ENCODE results near the gene TRIM26.
"Not testable (repeated sequence)": the region's sequence is repeated elsewhere in the genome, so short reads cannot be mapped to it uniquely, and the experiment has no call there.

The TRIM26 gene

GRCh38 chr6:30212865-30213666 lies at the start of gene TRIM26:
Gene TRIM26, minus strand, starts transcription at chr6:30213406. Its CDS starts 14,303 bp downstream, at chr6:30199103.
- peak; percentile 97 for DNase-seq (ENCODE audit: low spot score)

- no peak for DNase-seq (ENCODE audit: low spot score)
Observed at GRCh38 chr6:30260036-30260504, 46.9 kb upstream of the TRIM26 start.

GRCh38 chr6:30259140-30260035 lies 46.2 kb upstream of the TRIM26 start:
- DNase-seq (ENCODE audit: low spot score): peak; percentile 90

GRCh38 chr6:30258204-30258603 lies 45.0 kb upstream of the TRIM26 start:
- DNase-seq (ENCODE audit: low spot score): no peak

GRCh38 chr6:30252417-30252816 lies 39.2 kb upstream of the TRIM26 start:
- not testable (repeated sequence) for DNase-seq (ENCODE audit: low spot score)

- no peak for DNase-seq (ENCODE audit: low spot score)
Observed at GRCh38 chr6:30244560-30244959, 31.4 kb upstream of the TRIM26 start.

GRCh38 chr6:30238178-30238795 lies 25.1 kb upstream of the TRIM26 start:
- no peak for DNase-seq (ENCODE audit: low spot score)

- no peak for DNase-seq (ENCODE audit: low spot score)
Observed at GRCh38 chr6:30234356-30234755, 21.1 kb upstream of the TRIM26 start.

- no peak for DNase-seq (ENCODE audit: low spot score)
Observed at GRCh38 chr6:30231067-30231466, 17.9 kb upstream of the TRIM26 start.

GRCh38 chr6:30227763-30228487 lies 14.7 kb upstream of the TRIM26 start:
- DNase-seq (ENCODE audit: low spot score): no peak

GRCh38 chr6:30227242-30227722 lies 14.1 kb upstream of the TRIM26 start:
- DNase-seq (ENCODE audit: low spot score): no peak

- no peak for DNase-seq (ENCODE audit: low spot score)
Observed at GRCh38 chr6:30223339-30223738, 10.1 kb upstream of the TRIM26 start.

- not testable (repeated sequence) for DNase-seq (ENCODE audit: low spot score)
Observed at GRCh38 chr6:30221956-30222355, 8.8 kb upstream of the TRIM26 start.

- not testable (repeated sequence) for DNase-seq (ENCODE audit: low spot score)
Observed at GRCh38 chr6:30221395-30221794, 8.2 kb upstream of the TRIM26 start.

- peak; percentile 52 for DNase-seq (ENCODE audit: low spot score)
Observed at GRCh38 chr6:30219244-30219643, 6.0 kb upstream of the TRIM26 start.

GRCh38 chr6:30216096-30216495 lies 2.9 kb upstream of the TRIM26 start:
- no peak for DNase-seq (ENCODE audit: low spot score)

GRCh38 chr6:30214657-30214982 lies 1.4 kb upstream of the TRIM26 start:
- no peak for DNase-seq (ENCODE audit: low spot score)

GRCh38 chr6:30213957-30214656 lies 901 bp upstream of the TRIM26 start:
- peak; percentile 67 for DNase-seq (ENCODE audit: low spot score)

GRCh38 chr6:30213667-30213956 lies 406 bp upstream of the TRIM26 start:
- no peak for DNase-seq (ENCODE audit: low spot score)

- DNase-seq (ENCODE audit: low spot score): no peak
Observed at GRCh38 chr6:30211899-30212298, 1.3 kb downstream of the TRIM26 start.

GRCh38 chr6:30211306-30211705 lies 1.9 kb downstream of the TRIM26 start:
- DNase-seq (ENCODE audit: low spot score): no peak

Measured in pons (tissue), 1 donor.